Middle frontal gyrus (tissue), 1 donor: Measurements from ENCODE around the gene RALGPS1.
A peak's percentile ranks its signal among the peaks of the same experiment; 100 is the strongest.

Experiments used
- DNase-seq: peaks from one replicate; pipeline ENCODE4 v3.0.0-alpha.2; 2015; ENCODE audit warnings: low spot score; ENCODE audit errors: extremely low spot score

RALGPS1 gene

DNA sequence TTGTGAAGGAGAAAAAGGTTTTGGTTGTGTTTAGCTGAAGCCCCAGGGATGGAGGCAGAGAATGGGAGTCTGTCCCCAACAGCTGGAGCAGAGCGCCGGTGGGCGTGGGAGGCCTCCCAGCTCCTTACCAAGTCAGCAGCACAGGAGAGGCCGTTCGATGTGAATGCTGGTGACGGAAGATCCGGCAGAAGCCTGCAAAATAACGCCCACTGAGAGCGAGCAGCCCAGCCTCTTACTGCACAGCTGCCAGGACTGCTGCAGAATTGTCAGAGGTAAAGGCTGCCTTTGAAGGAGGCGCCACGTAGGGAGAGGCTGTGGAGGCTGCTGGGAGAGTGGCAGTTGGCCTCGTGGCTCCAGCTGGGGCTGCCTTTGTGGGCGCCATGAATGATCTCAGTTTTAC, 181.6 kb downstream of the RALGPS1 start:
- DNase-seq = peak; percentile 40

DNA sequence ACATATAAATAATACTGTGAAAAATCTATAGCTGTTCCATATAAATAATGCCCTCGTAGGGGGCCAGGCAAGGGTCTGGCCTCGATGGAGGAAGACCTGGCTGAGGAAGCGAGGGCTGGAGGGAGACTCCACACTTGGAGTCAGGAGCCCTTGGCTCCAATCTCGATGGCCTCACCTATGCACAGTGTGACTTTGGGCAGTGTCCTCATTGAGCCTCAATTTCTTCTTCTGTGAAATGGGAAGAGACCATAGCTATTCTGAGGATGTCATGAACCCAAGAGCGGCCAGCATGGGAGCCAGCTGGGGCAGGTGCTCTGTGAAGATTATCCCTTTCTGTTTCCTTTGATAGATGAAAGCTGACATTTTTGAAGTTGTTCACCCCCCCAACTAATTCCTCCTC, 183.1 kb downstream of the RALGPS1 start:
- DNase-seq = no peak

DNA sequence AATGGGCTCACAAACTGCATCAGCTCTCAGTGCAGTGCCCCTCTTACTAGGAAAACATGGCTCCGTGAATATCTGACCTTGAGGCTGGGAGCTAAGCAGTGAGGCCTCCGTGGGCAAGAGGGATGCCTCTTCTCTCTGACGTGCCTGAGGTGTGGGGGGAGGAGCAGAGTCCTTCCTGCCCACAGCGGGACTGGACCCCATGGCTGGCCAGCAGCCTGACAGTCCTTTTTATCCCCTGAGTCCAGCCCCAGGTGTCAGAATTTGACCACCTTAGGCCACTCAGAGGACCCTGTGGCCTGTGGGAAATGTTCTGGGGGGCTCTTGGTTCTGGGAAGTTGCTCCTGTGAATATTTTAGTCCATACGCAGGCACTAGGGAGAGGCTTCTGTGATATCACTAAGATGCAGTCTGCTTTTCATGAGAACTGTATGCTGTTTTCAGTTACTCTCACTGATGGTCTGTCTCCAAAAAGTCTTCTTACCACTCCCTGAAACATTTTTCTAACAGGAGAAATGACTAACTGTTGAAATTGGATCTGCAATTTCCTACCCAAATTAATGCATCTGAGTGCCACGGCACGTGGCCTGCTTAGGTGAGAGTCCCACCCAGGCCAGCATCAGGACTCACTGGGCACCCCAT, 184.5 kb downstream of the RALGPS1 start:
- DNase-seq = no peak

DNA sequence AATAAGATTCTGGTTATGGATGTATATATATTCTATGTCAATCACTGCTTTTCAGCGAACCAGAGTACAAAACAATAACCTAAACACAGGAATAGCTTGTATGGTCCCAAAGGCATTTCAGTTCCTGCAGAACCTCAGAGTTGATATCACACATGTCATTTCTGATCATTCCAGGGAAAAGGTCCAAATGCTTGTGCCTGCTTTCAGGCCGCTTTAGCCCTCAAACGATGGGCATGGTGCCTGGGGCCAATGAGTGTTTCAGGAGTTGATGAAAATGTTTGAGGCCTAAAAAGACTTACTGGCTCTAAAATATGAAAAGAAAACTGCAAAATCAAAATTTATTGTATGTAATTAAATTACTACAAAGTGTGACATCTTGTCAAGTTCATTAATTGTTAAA, 185.1 kb downstream of the RALGPS1 start:
- no peak for DNase-seq

DNA sequence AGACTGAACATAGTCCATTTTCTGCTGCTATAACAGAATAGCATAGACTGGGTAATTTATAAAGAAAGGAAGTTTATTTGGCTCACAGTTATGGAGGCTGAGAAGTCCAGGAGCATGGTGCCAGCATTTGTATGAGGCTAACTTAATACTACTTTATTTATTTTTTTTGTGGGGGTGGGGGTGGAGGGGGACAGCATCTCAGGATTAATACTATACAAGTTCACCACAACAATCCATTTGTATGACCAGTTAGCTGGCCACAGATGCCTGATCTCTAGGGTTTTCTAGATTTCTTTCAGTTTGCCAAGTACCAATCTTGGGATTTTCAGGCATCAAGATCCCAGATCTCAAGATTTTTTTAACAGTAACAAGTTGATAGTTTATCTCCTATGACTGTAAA, 187.6 kb downstream of the RALGPS1 start:
- DNase-seq = no peak

DNA sequence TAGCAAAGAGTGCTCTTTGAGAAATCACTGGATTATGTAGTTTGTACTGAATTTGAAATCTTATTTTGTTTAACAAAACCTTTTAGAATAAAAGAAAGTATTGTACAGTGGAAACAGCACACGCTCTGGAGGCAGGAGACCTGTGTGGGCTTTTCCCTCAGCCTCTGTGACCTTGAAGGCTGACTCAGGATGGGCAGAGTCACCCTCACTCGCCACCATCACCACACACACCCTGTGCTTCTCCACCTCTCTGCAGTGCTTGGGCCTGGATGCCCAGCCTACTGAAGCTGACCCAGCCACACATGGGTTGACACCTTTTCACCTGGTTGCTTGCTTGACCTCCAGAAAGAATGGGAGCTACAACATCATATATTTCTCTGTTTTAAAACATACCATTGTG, 188.2 kb downstream of the RALGPS1 start:
- DNase-seq = no peak

DNA sequence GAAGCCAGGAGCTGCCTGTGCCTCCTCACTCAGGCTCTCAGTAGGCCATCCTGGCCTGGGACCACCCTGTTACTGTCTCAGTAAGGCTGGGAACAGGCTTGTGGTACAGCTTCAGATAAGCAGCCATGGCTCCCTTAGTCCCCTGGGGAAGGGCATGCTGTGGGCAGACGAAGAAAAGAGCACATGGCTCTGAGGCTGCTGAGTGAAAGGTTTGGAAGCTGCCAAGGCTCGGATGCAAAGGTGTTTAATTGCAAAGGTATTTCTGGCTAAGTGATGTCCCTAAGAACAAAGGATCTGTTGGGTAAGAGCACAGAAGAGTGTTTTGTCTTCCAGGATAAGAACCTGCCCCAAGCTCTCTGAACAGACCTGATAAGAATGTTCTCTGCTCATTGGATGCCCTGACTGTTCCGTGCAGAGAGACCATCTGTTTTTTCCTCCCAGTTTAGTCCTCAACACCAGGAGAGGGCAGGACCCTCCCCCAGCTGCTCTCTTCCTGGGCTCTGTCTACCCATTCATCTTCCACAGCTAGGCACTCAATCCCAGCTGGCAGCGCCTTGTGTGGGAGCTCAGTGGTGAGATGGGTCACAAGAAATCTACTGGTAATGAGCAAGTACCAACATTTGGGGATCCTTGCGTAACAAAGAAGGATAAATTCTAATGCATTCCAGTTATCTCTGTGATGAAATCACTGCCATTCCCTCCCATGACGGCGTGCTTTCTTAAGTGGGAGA, 190.2 kb downstream of the RALGPS1 start:
- no peak for DNase-seq

DNA sequence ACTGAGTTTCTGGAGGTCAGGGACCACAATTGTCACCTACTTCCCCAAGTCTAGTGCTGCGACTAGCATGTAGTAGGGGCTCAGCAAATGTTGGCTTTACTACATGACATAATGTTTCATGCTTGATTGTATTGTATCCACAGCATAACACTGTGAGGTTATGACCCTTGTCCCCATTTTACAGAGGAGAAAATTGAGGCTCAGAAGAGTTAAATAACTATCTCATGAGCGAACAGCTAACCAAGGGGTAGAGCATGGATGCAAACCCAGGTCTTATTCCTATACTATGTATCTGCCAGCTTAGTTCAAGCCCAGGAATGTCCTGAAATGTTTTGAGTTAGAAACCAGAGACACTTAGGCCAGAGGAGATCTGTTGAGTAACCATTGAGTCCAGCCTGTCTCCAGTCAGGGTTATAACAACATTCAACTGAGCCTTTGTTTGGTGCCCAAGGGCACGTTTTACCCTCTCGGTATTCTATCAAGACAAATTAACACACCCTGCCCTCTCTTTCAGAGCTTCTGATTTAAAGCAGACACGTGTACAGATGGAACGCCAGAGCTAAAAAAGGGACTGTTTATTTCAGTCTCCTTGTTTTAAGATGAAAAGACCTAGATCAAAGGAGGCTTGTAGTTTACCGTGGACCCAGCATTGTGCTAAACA, 191.4 kb downstream of the RALGPS1 start:
- no peak for DNase-seq

DNA sequence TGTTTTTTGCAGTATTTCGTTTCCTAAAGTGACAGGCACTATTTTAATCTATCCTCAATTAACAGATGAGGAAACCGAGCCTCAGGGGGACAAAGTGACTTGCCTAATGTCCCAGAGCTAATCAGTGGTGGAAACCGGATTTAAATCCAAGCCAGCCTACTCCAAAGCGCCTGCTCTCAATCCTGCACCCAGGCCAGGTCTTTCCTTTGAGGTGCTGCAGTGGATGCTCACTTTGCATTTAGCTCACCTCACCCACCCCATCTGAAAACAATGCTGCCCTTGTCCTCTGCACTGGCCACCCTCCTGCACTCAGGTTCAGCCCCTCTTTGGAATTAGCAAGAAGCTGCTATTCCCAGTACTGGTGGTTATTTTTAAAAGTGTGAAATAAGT, 191.9 kb downstream of the RALGPS1 start:
- DNase-seq = no peak

DNA sequence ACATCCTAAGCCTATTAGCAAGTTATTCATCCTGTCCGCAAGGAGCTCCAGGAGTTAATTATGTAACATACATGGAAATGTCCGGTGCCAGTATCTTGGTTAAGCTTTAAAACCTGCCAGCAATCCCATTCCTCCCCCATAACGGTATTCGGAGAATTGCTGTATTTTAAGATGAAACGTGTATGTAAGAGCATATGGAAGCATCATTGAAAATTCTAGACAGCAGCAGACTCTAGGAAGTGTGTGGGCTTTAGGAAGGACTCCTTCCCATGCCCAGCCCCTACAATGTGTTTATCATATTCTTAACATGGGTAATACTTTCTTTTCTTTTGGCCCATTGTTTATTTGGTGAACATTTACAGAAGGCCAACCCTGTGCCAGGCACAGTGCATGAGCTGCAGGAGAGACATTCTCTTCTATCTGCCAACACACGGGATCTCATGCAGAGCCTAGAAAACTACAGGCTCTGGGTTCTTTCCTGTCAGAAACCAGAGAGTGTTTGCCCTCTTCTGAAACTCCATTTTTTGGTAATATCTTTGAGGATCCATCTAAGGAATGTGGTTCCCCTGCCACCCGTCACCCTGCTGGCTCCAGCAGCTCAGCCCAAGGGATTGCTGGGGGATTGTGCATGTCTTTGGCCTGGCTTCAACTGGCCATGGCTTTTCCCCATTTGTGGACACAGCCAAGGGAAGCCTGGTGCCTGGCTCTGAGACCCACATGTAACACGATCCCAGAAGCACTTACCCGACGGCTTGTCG, 192.8 kb downstream of the RALGPS1 start:
- DNase-seq = peak; percentile 58

DNA sequence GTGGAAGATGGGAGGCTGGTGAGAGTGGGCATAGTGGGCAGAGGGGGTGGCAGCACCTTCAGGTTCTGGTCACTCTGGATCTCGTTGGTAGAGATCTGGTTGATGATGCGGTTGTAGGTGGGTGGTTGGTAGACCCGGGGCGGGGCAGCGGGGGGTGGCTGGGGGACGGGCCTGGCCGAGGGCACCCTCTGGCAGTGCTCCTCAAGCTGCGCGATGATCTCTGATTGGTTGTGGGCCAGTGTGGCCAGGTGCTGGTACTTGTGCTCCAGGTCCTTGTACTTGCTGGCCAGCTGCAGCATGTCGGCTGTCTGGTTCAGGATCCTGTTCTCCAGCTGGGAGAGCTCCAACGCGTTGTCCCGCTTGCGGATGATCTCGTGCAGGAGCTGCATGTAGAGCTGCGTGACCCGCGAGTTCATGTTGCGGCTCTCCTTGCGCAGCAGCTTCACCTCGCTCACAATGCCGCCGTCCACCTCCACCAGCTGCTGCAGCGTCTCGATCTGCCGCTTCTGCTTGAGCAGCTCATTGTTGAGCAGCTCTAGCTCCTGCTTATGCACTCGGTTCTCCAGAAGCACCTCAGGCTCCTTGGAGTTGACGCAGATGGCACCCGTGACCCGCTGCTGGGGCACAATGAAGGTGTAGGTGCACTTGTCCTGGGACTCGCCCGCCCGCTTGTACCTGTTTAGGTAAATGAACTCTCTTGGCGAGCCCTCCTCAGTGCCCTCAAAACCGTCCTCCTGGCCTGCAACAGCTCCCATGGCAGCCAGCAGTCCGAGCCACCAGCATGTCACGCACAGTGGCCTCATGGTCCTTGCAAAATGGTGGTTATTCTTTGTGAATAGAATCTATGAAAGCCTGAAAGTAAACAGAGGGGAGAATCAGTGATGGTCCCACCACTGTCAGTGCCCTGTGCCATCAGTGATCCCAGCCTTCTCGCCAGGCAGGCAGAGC, 193.6 kb downstream of the RALGPS1 start:
- no peak for DNase-seq

DNA sequence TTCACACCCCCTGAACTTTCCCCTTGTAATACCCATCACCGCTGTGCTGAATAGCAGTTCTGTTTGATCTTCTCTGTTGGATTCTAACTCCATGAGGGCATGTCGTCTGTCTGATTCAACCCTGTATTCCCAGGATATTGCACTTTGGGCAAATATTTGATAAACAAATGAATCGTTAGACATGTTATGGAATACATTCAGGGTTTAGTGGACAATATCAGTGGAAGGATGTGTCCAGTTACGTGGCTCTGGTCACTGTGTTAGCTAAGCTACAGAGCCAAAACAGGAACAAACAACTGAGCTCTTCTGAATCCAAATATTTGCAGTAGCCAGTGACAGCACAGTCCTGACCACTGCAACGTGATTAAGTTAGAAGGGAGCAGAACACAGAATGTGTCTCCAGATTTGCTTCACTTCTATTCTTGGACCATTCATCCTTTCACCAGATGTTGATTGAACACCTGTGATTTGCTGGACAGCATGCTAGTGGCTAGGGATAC, 194.7 kb downstream of the RALGPS1 start:
- DNase-seq = no peak

DNA sequence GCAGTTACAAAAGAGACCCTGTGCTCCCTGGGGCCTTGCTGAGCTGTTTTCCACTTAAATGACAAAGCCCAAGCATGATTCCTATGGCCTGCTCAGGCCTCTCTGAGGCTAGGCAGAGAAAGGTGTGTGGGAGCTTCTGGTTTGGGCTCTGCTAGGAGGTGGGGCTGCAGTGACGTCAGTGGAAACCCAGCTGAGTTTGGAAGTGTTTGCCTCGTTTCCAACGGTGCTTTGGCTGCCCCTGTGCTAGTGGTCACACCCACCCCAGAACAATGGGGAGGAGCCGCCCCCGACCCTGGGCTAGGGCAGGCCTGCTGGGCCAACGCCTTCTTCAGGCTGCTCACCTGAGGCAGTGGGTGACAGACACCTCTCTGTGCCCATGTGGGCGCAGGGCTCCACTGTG, 197.5 kb downstream of the RALGPS1 start:
- DNase-seq = no peak

DNA sequence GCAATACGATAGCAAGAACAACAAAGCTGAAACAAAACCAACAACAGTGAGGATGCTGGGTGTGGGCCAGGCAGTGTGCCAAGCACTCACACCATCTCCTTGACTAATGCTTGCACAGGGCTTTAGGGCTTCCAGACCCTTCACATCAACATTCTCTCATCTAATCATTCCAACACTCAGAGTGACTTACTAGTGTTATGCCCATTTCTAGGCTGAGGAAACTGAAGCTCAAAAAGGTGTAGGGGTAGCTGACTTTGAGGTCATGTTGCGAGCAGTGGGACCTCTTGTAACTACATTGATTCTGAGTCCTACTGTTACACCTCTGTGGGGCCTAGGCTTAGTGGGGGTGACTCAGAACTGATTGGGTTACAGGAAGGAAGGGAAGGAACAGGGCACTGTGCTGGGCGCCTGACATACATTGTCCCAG, 198.2 kb downstream of the RALGPS1 start:
- DNase-seq = no peak

DNA sequence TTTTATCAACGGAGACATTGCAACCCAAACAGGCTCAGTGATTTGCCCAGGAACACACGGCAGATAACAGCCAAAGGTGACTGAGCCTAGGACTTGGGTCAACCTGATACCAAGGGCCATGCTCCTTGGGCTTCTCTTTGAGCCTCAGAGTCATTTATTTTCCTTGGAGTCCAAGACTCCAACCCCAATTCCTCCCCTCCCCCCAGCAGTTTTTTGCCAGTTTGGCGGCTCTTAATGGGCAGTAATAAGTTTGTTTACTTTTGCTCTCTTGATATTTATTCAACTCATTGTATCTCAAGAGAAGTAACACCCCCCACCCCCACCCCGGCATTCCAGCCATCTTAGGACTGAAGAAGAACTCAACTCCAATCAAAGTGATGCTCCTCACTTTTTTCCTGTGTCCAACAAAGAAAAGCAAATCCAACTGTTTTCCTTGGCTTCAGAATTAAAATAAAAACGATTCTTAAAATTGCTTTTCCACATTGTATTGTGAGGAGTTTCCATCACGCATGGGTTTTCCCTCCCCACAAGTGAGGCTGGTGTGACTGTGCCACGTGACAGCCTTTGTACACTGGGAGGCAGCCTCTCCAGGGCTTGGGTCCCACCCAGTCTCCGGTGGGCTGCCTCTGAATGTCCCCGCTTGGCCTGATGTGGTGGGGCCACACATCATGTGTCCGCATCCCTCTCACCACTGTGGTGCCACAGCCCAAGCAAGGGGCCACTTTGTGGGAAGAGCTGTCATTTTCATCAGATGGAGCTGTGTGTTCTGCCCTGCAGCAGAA, 198.8 kb downstream of the RALGPS1 start:
- DNase-seq = no peak

DNA sequence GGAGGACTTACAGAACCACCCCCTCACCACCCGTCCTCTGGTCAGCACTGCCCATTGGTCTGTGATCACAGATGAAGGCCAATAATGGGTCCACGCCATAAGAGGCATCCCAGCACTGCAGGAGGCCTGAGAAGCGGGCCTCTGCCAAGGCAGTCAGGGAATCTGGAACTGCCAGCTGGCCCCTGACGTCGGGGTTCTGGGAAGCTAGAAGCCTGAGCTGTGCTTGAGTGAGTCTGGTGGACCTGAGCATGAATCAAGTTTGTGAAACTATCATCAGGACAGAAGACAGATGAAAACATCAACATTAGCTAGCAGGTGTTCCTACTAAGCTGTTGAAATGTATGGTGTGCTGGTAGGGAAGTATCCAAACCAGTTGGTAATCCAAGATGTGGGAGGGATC, 200.0 kb downstream of the RALGPS1 start:
- no peak for DNase-seq

DNA sequence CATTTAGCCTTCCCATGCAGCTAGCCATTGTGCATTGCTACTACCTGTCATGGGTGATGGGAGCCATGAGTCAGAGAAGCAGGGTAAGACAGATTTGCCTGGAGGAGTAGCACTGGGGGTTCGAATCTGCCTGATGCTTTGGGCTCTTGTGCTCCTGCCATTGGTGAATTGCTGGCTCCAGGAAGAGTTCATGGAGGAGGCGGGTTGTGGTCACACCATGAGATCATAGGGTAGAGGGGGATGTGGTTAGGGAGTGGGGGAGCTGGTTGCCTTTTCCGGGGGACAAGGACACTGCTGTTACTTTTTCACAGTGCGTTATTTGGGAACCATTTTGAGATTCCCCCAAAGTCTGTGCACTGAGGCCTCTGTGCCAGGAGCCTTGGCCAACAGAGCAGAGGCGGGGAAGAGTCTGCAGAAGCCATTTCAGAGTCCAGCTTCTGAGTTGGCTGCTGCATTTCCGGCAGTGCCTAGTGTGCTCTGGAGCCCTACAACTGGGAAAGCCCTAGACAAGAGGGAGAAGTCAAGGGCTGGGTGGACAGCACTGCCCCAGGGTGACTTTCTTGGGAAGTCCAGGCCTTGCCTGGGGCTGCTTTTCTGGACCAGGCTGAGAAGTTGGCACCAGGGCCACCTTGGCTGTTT, 201.6 kb downstream of the RALGPS1 start:
- DNase-seq = no peak

DNA sequence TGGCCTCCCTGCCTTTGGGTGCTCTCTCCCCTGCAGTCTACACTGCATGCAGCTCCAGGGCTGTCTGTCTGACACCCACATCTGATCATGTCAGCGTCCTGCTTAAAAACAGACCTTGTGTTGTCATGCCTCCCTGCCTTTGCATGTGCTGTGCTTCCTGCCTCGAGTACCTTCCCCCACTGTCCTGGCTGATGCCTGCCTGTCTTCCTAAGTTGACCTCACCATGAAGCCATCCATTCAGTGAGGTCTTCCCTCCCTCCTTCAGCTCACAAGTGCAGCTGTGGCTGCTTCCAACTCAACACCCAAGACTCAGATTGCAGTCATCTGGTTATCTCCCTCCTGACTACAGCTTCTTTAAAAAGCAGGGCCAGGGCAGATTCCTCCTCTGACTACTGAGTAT, 202.4 kb downstream of the RALGPS1 start:
- no peak for DNase-seq

DNA sequence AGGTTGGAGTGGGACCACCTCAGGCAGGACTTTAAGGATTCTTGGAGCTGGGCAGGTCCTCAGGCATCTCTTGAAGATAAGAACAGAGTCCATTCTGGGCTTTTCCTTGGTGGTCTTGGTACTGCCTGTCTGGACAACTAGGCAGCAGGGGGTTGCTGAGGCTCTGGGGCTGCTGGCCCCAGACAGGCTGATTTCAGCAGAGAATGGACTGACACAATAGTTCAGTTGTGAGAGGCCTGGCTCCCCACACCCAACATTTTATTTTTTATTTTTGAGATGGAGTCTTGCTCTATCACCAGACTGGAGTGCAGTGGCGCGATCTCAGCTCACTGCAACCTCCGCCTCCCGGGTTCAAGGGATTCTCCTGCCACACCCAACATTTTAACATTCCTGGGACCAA, 203.2 kb downstream of the RALGPS1 start:
- DNase-seq = no peak
